Hypothalamus (tissue), 51 donors: ENCODE data around the gene PRTFDC1.
"Not testable (repeated sequence)": the region's sequence is repeated elsewhere in the genome, so short reads cannot be mapped to it uniquely, and the experiment has no call there.

ENCODE experiments used
- DNase-seq, 51 donors: peaks; one replicate each; lab custom pipeline; 2025; lab: John Stamatoyannopoulos, UW

Gene PRTFDC1

DNA sequence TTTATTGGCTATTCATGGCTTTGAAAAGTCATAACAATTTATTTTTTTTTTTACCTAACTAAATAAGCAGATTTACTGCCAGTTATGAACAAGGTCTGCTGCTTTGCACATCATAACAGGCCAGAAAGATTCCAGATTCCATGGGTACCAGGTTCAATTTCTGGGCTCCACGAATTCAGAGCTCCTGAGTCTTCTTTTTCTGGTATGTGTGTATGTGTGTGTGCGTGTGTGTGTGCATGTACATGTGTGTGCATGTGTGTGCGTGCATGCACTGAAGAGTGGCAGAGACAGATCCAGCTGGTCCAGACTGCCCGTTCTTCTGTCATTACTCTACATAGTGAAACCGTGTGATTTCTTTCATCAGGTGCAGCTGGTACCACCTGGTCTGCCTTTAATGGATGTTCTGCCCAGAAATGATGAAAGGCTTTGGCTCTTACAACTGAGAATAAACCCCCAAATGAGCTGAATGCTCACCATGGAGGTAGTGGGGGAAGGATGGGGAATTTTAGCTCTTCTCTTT lies 14.6 kb upstream of the PRTFDC1 start:
- DNase-seq: no peak

DNA sequence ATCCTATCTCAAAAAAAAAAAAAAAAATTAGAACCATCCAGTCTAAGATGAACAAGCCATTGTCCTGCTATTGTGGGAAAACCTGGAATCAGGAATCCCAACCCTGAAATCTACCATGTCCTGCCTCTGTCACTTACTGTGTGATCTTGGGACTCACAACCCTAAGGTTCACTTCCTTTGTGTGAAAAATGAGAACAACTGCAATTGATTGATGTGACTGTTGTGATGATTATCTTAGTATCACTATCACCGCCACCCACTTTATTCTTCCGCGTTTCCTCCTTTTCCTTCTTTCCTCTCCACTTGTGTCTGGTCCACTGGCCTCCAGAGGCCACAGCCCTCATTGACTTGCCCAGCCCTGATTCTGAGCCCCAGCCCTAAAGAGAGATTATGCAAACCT lies 12.6 kb upstream of the PRTFDC1 start:
- no peak for DNase-seq

DNA sequence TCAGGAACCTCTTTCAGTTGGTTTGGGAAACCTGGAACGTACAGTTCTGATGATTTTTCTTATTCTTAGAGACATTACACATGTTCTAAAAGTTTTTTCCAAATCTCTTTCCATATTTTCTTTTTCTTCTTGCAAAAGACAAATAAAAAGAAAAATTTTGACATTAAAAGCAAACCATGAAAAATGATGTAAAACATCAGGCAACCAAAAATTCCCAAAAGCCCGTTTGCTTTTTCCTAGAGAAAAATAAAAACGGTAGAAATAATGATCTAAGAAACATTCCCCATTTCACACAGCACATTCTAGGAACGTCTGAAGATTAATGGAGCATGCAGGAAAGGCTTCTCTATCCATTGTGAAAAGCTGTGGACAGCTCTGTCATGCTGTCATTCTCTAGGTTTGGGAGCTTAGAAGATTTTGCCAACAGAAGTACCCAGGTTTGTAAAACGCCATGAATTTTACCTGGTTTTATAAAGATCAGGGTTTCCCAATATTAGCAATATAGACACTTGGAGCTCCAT lies 11.2 kb upstream of the PRTFDC1 start:
- no peak for DNase-seq

DNA sequence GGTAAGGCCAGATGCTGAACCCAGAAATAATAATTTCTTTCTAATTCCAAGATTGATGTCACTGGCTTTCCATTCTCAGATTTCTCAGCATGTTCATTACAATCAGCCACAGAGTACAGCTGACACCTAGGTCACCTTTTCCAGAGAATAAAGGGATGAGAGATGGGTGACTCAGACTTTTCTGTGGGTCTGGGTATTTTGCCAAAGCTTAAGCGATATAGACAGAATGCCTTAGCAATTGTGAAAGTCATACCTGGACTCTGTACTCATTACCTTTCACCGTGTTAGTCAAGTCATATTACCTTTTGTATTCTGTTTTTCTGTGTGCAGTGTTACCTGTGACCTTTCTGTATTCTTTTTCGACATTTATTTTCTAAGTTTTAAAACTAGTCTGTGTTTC lies 10.6 kb upstream of the PRTFDC1 start:
- DNase-seq: no peak

DNA sequence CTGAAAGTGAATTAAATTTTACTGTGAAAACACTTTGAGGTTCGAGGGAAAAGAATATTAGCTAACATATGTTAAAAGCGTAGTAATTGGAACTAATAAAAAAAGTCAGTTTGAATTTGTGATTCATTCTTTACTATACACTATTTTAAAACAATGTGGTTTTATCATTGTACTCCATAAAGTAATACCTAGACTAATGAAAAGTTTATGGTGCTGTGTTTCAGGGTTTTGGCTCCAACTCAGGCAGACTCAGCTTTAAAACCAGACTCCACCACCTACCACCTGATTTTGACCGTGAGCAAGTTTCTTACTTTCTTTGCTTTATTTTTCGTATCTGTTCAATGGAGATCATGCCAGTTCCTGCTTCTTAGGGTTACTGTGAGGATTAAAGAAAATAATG lies 9.2 kb upstream of the PRTFDC1 start:
- DNase-seq: no peak

DNA sequence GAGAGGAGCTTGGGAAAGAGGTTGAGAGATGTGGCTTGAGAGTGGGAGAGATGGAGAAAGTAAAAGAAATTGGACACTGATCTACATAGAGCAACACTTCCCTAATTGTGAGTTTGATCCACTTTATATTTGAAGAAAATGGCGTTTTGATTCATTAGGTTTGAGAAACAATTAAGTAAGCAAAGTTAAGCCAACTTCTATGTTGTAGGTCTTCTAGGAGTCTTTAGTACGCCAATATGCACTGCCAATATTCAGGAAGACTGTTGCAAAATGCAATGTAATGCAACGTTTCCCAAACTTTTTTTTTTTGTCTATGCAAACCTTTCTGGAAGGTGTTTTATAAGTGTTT lies 7.0 kb upstream of the PRTFDC1 start:
- peak in 1 of 51 donors; percentile 70 for DNase-seq

DNA sequence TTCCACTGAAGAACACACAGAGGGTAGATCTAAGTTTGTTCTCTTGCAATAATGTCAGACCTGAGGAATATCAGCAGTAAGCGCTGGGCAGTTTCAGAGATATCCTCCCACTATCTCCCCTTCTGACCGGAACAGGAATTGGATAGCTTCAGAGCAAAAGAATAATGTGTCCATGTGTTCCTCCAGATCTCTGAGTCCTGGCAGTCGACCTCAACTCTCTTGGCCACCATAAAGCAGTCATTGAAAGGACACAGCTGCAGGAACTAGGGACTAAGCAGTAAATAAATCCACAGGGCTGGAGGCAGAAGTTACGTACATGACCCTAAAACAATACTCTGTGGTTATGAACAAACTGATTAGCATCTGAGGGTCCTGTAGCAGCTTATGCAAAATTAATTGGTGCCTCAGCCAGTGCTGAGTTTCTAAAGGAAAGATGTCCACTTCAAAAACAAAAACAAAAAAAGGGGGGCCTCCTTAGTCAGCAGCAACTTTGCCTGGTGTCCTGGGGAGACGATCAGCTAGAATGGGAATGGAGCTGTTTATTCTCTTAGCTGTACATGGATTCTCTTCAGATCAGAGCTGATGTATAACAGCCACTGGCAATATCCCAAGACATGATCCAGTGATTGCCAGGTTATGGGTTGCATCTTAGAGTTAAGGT lies 6.4 kb upstream of the PRTFDC1 start:
- peak in 34 of 51 donors; percentile 13 to 90 (median 43) for DNase-seq

DNA sequence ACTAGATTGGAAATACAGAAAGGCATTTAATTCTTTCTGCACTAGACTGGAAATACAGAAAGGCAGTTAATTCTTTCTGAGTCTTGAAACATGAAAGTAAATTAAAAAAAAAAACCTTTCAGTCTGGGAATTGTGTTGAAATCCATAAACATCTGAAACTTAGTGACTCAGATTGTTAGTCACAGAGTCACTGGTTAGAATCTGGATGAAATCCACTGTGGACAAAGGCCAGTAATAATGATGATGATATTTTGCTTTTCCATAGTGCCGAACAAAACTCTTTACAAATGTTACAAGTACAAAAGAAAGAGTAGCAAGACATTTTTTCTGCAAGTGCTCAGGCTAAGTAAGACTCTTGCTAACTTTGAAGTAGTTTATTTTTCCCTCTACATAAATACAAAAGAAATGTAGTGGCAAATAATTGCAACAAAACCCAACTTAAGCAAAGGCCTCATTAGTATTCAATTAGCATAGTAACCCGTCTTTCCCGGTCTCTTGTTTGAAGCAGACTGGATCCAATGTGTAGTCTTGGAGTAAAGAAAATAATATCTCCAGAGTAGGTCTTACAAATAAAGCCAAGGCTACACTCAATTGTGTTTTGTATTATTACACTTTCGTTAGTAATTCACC lies 5.8 kb upstream of the PRTFDC1 start:
- peak in 1 of 51 donors; percentile 54 for DNase-seq

DNA sequence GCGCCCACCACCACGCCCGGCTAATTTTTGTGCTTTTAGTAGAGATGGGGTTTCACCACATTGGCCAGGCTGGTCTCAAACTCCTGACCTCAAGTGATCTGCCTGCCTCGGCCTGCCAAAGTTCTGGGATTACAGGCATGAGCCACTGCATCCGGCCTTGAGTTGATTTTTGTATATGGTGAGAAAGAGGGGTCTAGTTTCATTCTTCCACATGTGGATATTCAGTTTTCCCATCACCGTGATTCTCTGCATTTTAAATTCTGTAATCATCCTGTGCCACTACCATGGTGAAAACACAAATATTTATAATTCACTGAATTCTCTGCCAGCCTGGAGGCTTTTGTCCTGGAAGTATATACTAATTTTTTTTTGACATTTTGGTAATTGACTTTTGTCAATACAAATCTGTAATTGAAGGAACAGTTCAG lies 5.2 kb upstream of the PRTFDC1 start:
- DNase-seq: not testable (repeated sequence)

DNA sequence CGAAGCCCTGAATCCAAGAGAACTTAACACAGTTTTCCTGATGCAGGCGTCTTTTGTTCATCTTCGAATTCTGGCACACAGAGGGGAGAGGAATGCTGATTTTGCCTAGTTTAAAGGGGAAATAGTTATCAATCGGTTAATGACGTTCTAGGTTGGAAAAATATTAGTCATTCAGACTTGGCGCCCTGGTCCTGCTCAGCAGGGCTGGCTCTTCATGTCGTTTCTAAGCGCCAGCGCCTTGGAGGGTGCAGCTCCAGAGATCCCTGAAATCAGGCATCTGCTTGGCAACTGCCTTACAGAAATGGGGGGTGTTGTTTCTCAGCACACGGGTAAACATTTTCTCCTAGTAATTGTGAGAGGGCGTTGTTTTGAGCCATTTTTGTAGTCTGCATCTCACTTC lies 1.3 kb upstream of the PRTFDC1 start:
- DNase-seq: peak in 2 of 51 donors; percentile 5 to 50

DNA sequence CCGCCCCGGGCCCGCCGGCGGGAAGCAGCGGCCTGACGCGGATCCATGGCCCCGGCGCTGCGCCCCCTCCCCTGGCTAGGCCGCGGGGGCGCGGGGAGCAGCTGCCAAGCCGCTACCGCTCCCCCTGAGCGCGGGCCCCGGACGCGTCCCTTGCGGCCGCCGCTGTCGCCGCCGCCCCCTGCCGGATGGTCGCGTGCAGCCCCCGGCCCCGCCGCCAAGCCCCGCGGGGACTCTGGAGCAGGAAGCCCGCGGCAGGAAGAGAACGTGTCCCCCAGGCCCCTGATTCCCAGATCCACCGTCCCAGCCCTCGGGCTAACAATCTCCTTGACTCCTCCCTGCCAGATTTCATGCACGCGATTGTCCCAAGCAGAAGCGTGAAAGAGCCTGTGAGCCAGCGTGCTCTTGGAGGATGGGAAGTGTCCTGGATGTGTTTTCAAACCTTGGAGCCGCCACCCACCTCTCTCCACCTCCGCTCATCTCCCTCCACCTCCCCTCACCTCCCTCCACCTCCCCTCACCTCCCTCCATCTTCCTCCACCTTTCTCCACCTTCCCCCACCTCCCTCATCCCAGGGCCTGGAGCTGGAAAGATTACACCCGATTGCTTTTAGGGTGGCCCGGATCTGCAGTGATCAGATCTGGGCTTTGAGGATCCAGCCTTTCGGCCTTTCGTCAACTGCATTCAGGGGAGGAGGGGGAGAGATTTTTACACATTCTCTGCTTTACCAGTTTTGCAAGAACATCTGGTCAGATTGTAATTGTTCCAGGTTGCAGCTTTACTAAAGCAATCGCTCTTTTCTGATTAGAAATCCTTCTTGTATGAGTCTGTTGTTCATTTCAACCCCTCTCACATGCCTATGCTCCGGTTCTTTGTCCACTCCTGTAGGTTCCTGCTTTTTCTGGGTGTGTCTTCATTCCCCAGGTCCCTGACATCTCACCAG lies 570 bp upstream of the PRTFDC1 start:
- DNase-seq: peak in 39 of 51 donors; percentile 22 to 90 (median 69)

DNA sequence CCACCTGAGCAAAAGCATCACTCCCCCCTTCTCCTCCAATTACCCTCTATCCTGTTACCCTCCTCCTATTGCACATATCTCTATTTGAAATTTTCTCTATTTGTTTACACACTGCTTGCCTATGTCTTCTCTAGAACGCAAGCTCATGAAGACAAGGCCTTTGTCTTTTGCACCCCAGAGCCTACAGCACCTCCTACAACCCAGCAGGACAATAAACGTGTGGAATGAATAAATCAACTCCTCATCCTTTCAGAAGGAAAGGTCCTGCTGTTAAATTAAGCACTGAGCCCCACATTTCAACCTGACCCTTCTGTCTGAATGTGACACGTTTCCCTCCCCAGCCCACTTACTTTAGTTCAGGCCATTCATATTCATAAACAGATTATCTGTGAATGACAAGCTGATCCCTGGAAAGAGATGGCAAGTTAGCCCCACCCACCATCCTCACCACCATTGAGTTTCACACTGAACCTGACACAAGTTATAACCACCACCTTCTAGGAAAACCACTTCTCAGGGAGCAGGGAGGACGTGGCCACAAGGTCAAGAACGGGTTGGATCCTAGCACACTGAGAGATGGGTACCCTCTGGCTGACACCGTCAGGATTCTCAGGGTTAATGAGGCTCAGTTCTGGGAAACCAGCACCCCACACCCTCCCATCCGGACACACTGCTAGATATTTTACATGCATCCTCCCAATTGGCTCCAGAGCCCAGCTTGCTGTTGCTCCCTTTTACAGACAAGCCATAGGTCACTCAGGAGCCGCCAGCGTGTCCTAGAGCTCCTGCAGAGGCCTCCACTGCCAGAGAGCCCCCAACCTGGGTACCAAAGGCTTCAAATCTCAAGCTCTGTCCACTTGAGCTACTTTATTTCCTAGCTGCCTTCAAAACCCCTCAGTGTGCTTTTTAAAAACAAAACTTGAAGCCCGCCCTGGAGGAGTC lies 934 bp downstream of the PRTFDC1 start:
- DNase-seq: peak in 30 of 51 donors; percentile 13 to 85 (median 43)

DNA sequence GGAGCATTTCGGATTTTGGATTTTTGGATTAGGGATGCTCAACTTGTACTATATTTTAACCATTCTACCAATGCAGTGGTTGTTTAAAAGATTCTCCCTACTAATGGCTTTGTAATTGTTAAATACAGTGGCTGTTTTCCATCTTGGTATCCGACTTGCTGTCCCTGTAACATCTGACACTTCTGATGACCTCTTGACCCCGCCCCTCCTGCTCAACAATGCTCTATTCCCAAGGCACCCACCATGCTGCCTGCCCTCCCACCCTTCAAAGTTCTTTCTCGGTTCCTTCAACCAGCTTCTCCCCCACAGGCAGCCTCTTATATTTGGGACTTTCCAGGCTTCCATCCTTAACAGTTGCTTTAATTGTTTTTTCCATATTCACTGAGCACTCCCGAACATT lies 2.0 kb downstream of the PRTFDC1 start:
- DNase-seq: no peak

DNA sequence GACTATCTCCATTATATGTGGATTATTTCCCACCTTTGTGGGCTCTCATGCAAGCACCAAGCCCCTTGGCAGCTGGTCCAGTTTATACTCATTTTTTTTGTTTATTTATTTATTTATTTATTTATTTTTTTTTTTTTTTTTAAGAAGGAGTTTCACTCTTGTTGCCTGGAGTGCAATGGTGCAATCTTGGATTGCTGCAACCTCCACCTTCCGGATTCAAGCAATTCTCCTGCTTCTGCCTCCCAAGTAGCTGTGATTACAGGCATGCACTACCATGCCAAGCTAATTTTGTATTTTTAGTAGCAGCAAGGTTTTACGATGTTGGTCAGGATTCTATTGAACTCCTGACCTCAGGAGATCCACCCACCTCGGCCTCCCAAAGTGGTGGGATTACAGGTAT lies 2.8 kb downstream of the PRTFDC1 start:
- no peak for DNase-seq

DNA sequence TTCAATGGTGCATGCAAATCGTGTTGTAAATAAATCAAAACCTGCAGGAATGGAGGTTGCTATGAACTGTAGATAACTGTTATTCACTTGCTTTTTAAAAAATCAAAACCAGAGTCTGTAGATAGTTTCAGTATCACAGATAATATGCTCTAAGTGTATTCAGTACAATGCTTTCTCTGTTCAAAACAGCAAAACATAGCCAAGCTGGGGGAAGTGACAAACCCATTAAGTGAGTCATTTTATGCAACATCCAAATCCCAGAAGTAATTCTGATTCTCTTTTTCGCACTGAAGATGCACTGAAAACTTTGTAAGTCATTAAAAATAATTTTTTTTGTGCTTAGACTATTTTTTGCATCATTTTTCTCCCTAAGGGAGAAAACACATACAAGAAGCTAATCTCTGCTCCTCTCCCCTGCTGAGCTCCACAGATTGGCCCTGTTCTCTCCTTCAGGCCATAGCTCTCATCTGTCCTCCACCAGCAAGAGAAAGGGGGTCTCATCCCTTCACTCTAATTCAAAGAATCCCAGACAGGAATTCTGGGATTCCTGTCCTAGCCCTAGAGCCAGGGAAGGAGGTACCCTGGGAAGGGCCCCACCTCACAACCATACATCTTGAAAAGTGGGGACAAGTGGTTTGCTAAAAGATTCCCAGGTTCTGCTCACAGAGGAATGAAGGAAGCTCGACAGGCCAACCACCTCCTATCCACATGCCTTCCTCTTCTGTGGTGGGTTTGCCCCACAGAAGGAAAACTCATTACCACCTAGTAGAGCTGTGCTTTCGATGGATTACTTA lies 4.9 kb downstream of the PRTFDC1 start:
- DNase-seq: peak in 3 of 51 donors; percentile 19 to 80 (median 36)

DNA sequence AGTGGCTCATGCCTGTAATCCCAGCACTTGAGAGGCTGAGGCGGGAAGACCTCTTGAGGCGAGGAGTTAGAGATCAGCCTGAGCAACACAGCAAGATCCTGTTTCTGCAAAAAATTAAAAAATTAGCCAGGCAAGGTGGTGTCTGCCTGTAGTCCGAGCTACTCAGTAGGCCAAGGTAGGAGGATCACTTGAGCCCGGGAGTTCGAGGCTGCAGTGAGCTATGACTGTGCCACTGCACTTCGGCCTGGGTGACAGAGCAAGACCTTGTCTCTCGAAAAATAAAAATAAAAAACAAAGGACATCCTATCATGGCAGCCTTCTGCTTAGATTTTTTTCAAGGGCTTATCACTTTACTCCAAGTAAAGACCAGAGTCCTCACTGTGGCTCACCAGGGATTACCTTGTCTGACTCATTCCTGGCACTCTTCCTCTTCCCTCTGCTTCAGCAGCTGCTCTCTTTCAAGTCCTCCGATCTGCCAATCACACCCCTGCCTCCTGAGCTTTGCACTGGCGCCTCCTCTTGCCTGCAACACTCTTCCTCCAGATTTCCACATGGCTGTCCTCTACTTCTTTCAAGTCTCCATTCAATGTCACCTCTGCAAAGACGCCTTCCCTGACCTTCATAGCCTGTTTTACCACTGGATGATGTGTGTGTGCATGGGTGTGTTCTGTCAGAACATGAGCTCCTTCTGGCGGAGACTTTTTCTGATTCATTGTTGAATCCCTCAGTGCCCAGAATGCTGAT lies 7.7 kb downstream of the PRTFDC1 start:
- peak in 2 of 51 donors; percentile 22 to 46 for DNase-seq

DNA sequence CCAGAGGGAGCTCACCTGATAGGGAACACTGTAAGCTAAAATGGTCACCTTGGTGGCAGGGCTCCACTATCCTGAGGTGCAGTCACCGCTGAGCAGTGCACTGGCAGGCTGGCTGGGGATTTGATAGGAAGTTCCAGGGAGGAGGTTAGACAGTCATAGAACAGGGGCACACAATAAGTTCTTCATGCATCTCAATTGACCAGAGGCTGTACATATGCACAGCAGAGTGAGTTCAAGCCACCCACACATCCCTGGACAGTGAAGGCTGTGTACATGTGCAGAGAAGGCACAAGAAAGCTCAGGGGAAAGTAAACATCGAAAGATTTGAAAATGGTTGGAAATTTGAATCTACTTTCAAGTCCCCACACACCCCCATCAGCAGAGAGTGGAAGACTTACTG lies 13.9 kb downstream of the PRTFDC1 start:
- no peak for DNase-seq

DNA sequence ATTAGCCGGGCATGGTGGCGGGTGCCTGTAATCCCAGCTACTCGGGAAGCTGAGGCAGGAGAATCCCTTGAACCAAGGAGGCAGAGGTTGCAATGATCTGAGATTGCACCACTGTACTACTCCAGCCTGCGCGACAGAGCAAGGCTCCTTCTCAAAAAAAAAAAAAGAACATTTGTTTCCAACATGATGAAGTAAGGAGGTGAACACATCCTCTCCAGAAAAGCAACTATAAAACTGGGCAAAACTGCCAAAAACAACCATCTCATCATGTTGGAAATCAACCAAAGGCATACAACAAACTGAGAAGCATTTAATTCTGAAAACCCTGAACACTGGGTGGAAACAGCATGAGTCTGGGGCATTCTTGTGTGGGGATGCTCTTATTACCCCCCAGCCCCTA lies 14.3 kb downstream of the PRTFDC1 start:
- no peak for DNase-seq
